GM23338 (cell line): ENCODE measurements around the gene TLX3. TPM values are rescaled to one million over a fixed set of nuclear protein-coding genes. Genes with fewer than 3 reads are reported as not detected.

Experiments
- ATAC-seq: fragments of 200-7000 bp; cut with Tn5 transposase; 3 replicates; pipeline ENCODE4 v1.9.1; 2020
- DNase-seq: peaks from one replicate; pipeline ENCODE4 v3.0.0-alpha.2; 2015; ENCODE audit warnings: low spot score
- H2AFZ ChIP-seq: fragments of 200-600 bp; sonication (generic); 2 replicates; pipeline ENCODE4 v1.8.0; 2016; ENCODE audit warnings: antibody characterized with exemption, mild to moderate bottlenecking, moderate library complexity
- H3F3A ChIP-seq: fragments of 200-600 bp; sonication (generic); replicated peaks from 2 replicates; pipeline ENCODE4 v1.8.0; 2017; ENCODE audit warnings: antibody characterized with exemption, mixed run types, low read depth
- H3K27ac ChIP-seq: fragments of 200-600 bp; sonication (generic); 2 replicates; pipeline ENCODE4 v1.6.1; 2016; ENCODE audit warnings: low read depth
- H3K27me3 ChIP-seq: fragments of 200-600 bp; sonication (generic); 2 replicates; pipeline ENCODE4 v1.8.0; 2016; ENCODE audit warnings: mild to moderate bottlenecking, mixed run types, moderate library complexity; ENCODE audit not compliant: insufficient read depth
- H3K36me3 ChIP-seq: fragments of 200-600 bp; sonication (generic); 2 replicates; pipeline ENCODE4 v1.8.0; 2016; ENCODE audit warnings: mild to moderate bottlenecking; ENCODE audit not compliant: insufficient read depth
- H3K4me1 ChIP-seq: fragments of 200-600 bp; sonication (generic); 2 replicates; pipeline ENCODE4 v1.8.0; 2016; ENCODE audit warnings: mild to moderate bottlenecking, moderate library complexity; ENCODE audit not compliant: insufficient read depth
- H3K4me2 ChIP-seq: fragments of 200-600 bp; sonication (generic); 2 replicates; pipeline ENCODE4 v1.7.1; 2017; ENCODE audit warnings: mixed run types
- H3K4me3 ChIP-seq: fragments of 200-600 bp; sonication (generic); 2 replicates; pipeline ENCODE4 v1.6.1; 2016; ENCODE audit warnings: mixed run types
- H3K79me2 ChIP-seq: fragments of 200-600 bp; sonication (generic); replicated peaks from 2 replicates; pipeline ENCODE4 v1.8.0; 2017; ENCODE audit warnings: mild to moderate bottlenecking; ENCODE audit not compliant: insufficient read depth
- H3K9me2 ChIP-seq: fragments of 200-600 bp; sonication (generic); 2 replicates; pipeline ENCODE4 v1.8.0; 2017; ENCODE audit not compliant: insufficient read depth
- H4K20me1 ChIP-seq: fragments of 200-600 bp; sonication (generic); replicated peaks from 2 replicates; pipeline ENCODE4 v1.8.0; 2017; ENCODE audit warnings: mild to moderate bottlenecking; ENCODE audit not compliant: insufficient read depth
- H3K27ac Mint-ChIP-seq: 2 replicates; pipeline ENCODE4 v1.8.0; 2020; ENCODE audit warnings: inconsistent platforms, mild to moderate bottlenecking, moderate library complexity, mixed read lengths
- H3K27me3 Mint-ChIP-seq: 3 replicates; pipeline ENCODE4 v1.8.0; 2022; ENCODE audit warnings: low read depth, mild to moderate bottlenecking, moderate library complexity, mixed read lengths, inconsistent platforms; ENCODE audit not compliant: insufficient read depth, poor library complexity
- H3K36me3 Mint-ChIP-seq: 3 replicates; pipeline ENCODE4 v1.8.0; 2021; ENCODE audit warnings: low read depth, mild to moderate bottlenecking, inconsistent platforms, moderate library complexity, mixed read lengths
- H3K4me1 Mint-ChIP-seq: 3 replicates; pipeline ENCODE4 v1.8.0; 2020; ENCODE audit warnings: mild to moderate bottlenecking, inconsistent platforms, mixed read lengths
- H3K4me3 Mint-ChIP-seq: 3 replicates; pipeline ENCODE4 v1.8.0; 2021; ENCODE audit warnings: moderate library complexity, mild to moderate bottlenecking, inconsistent platforms, mixed read lengths
- H3K9me3 Mint-ChIP-seq: 3 replicates; pipeline ENCODE4 v1.8.0; 2020; ENCODE audit warnings: moderate library complexity, mild to moderate bottlenecking, inconsistent platforms, mixed read lengths
- CREB1 ChIP-seq: fragments of 250-450 bp; sonication (Bioruptor Pico); IDR thresholded peaks from 2 replicates; pipeline ENCODE4 v1.5.0; 2020; ENCODE audit warnings: low read depth, mild to moderate bottlenecking, moderate library complexity
- CTCF ChIP-seq, 2 experiments: fragments of 200-600 bp in 1 of 2; sonication (generic) in 1 of 2; conservative IDR thresholded peaks; 2 replicates each; pipeline versions ENCODE4 v1.5.1 to v1.6.1; 2016 to 2017; ENCODE audit warnings: antibody characterized with exemption in 2 of 2, low read depth in 2 of 2, mild to moderate bottlenecking in 2 of 2, moderate library complexity in 1 of 2
- ETS1 ChIP-seq: IDR thresholded peaks from 2 replicates; pipeline ENCODE4 v1.6.1; 2016; ENCODE audit warnings: antibody characterized with exemption
- EZH2 ChIP-seq: fragments of 200-600 bp; sonication (generic); IDR thresholded peaks from one replicate; pipeline ENCODE4 v1.8.0; 2017; ENCODE audit warnings: antibody characterized with exemption, mild to moderate bottlenecking, low read depth; ENCODE audit not compliant: unreplicated experiment
- EZH2phosphoT487 ChIP-seq: fragments of 200-600 bp; sonication (generic); IDR thresholded peaks from one replicate; pipeline ENCODE4 v1.8.1; 2018; ENCODE audit warnings: antibody characterized with exemption; ENCODE audit not compliant: unreplicated experiment
- JUNB ChIP-seq: IDR thresholded peaks from one replicate; pipeline ENCODE4 v1.6.1; 2016; ENCODE audit warnings: antibody characterized with exemption; ENCODE audit not compliant: unreplicated experiment
- NANOG ChIP-seq: IDR thresholded peaks from 2 replicates; pipeline ENCODE4 v1.6.1; 2016; ENCODE audit warnings: antibody characterized with exemption, borderline replicate concordance
- POLR2AphosphoS5 ChIP-seq: IDR thresholded peaks from 2 replicates; pipeline ENCODE4 v1.6.1; 2016; ENCODE audit warnings: antibody characterized with exemption, low read depth
- STAT1 ChIP-seq: IDR thresholded peaks from one replicate; pipeline ENCODE4 v1.6.1; 2016; ENCODE audit warnings: antibody characterized with exemption; ENCODE audit not compliant: unreplicated experiment
- ZNF114 ChIP-seq: fragments of 250-450 bp; sonication (Bioruptor Pico); IDR thresholded peaks from 2 replicates; pipeline ENCODE4 v1.5.0; 2020; ENCODE audit warnings: mild to moderate bottlenecking, moderate library complexity
- ZNF331 ChIP-seq: fragments of 250-450 bp; sonication (Bioruptor Pico); IDR thresholded peaks from 2 replicates; pipeline ENCODE4 v1.5.0; 2020; ENCODE audit warnings: low read depth, mild to moderate bottlenecking, moderate library complexity
- polyA plus RNA-seq: library from polyadenylated mRNA; unstranded; fragments of >200 nt; fragmentation: Nextera tagmentation; extraction: Ambion mirVana; gene quantifications from 2 replicates; pipeline ENCODE4 v1.2.1, GENCODE V29; 2016
- total RNA-seq: library from RNA; depleted of rRNA; stranded (reverse); fragments of >200 nt; shearing (Covaris generic); gene quantifications from 2 replicates; pipeline ENCODE4 v1.2.3, GENCODE V29; 2014
- TF ChIP-seq, protein P1 (sequence below): fragments of 250-450 bp; sonication (Bioruptor Pico); IDR thresholded peaks from 2 replicates; pipeline ENCODE4 v1.5.0; 2020; ENCODE audit warnings: mild to moderate bottlenecking, moderate library complexity
- TF ChIP-seq, protein P2 (sequence below): IDR thresholded peaks from one replicate; pipeline ENCODE4 v1.6.1; 2018; ENCODE audit warnings: antibody characterized with exemption; ENCODE audit not compliant: unreplicated experiment

TLX3 gene
- total and polyA plus RNA-seq, 2 experiments from 2014 or later = 0.83 TPM; not detected in 1

GRCh38 chr5:171344936-171345608 lies 36.0 kb downstream of the TLX3 start:
- no peak for ATAC-seq
- no peak for TF ChIP-seq JUNB
- no peak for TF ChIP-seq CREB1
- TF ChIP-seq ETS1 = no peak
- TF ChIP-seq NANOG = no peak
- no peak for TF ChIP-seq STAT1
- no peak for TF ChIP-seq ZNF114 (CRISPR knock-in tag)
- TF ChIP-seq ZNF331 (CRISPR knock-in tag) = no peak
- no peak for TF ChIP-seq EZH2
- TF ChIP-seq, protein P1, sequence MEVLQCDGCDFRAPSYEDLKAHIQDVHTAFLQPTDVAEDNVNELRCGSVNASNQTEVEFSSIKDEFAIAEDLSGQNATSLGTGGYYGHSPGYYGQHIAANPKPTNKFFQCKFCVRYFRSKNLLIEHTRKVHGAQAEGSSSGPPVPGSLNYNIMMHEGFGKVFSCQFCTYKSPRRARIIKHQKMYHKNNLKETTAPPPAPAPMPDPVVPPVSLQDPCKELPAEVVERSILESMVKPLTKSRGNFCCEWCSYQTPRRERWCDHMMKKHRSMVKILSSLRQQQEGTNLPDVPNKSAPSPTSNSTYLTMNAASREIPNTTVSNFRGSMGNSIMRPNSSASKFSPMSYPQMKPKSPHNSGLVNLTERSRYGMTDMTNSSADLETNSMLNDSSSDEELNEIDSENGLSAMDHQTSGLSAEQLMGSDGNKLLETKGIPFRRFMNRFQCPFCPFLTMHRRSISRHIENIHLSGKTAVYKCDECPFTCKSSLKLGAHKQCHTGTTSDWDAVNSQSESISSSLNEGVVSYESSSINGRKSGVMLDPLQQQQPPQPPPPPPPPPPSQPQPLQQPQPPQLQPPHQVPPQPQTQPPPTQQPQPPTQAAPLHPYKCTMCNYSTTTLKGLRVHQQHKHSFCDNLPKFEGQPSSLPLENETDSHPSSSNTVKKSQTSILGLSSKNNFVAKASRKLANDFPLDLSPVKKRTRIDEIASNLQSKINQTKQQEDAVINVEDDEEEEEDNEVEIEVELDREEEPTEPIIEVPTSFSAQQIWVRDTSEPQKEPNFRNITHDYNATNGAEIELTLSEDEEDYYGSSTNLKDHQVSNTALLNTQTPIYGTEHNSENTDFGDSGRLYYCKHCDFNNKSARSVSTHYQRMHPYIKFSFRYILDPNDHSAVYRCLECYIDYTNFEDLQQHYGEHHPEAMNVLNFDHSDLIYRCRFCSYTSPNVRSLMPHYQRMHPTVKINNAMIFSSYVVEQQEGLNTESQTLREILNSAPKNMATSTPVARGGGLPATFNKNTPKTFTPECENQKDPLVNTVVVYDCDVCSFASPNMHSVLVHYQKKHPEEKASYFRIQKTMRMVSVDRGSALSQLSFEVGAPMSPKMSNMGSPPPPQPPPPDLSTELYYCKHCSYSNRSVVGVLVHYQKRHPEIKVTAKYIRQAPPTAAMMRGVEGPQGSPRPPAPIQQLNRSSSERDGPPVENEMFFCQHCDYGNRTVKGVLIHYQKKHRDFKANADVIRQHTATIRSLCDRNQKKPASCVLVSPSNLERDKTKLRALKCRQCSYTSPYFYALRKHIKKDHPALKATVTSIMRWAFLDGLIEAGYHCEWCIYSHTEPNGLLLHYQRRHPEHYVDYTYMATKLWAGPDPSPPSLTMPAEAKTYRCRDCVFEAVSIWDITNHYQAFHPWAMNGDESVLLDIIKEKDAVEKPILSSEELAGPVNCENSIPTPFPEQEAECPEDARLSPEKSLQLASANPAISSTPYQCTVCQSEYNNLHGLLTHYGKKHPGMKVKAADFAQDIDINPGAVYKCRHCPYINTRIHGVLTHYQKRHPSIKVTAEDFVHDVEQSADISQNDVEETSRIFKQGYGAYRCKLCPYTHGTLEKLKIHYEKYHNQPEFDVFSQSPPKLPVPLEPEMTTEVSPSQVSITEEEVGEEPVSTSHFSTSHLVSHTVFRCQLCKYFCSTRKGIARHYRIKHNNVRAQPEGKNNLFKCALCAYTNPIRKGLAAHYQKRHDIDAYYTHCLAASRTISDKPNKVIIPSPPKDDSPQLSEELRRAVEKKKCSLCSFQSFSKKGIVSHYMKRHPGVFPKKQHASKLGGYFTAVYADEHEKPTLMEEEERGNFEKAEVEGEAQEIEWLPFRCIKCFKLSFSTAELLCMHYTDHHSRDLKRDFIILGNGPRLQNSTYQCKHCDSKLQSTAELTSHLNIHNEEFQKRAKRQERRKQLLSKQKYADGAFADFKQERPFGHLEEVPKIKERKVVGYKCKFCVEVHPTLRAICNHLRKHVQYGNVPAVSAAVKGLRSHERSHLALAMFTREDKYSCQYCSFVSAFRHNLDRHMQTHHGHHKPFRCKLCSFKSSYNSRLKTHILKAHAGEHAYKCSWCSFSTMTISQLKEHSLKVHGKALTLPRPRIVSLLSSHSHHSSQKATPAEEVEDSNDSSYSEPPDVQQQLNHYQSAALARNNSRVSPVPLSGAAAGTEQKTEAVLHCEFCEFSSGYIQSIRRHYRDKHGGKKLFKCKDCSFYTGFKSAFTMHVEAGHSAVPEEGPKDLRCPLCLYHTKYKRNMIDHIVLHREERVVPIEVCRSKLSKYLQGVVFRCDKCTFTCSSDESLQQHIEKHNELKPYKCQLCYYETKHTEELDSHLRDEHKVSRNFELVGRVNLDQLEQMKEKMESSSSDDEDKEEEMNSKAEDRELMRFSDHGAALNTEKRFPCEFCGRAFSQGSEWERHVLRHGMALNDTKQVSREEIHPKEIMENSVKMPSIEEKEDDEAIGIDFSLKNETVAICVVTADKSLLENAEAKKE (CRISPR knock-in tag) = no peak
- no peak for TF ChIP-seq CTCF (conservative IDR thresholded peaks at IDR 0.05; ENCODE audit: low read depth in 2 of 2)
- no peak for TF ChIP-seq EZH2phosphoT487
- TF ChIP-seq, protein P2, sequence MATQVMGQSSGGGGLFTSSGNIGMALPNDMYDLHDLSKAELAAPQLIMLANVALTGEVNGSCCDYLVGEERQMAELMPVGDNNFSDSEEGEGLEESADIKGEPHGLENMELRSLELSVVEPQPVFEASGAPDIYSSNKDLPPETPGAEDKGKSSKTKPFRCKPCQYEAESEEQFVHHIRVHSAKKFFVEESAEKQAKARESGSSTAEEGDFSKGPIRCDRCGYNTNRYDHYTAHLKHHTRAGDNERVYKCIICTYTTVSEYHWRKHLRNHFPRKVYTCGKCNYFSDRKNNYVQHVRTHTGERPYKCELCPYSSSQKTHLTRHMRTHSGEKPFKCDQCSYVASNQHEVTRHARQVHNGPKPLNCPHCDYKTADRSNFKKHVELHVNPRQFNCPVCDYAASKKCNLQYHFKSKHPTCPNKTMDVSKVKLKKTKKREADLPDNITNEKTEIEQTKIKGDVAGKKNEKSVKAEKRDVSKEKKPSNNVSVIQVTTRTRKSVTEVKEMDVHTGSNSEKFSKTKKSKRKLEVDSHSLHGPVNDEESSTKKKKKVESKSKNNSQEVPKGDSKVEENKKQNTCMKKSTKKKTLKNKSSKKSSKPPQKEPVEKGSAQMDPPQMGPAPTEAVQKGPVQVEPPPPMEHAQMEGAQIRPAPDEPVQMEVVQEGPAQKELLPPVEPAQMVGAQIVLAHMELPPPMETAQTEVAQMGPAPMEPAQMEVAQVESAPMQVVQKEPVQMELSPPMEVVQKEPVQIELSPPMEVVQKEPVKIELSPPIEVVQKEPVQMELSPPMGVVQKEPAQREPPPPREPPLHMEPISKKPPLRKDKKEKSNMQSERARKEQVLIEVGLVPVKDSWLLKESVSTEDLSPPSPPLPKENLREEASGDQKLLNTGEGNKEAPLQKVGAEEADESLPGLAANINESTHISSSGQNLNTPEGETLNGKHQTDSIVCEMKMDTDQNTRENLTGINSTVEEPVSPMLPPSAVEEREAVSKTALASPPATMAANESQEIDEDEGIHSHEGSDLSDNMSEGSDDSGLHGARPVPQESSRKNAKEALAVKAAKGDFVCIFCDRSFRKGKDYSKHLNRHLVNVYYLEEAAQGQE = no peak
- no peak for TF ChIP-seq POLR2AphosphoS5
- no peaks in the 10 kb centered on the region for H3K36me3 ChIP-seq
- H2AFZ ChIP-seq = no peak overlapping the region
- no peaks in the 10 kb centered on the region for H3K79me2 ChIP-seq
- H3K4me3 Mint-ChIP-seq = no peak overlapping the region
- peaks cover 9% of the 10 kb centered on the region for H3K27me3 Mint-ChIP-seq
- DNase-seq = no peak
- H3K4me1 ChIP-seq = no peaks in the 10 kb centered on the region
- H3K27ac ChIP-seq = no peak overlapping the region
- H3F3A ChIP-seq = no peaks in the 10 kb centered on the region
- H3K4me1 Mint-ChIP-seq = no peaks in the 10 kb centered on the region
- no peaks in the 10 kb centered on the region for H3K36me3 Mint-ChIP-seq
- no peak overlapping the region for H3K4me2 ChIP-seq
- H3K9me3 Mint-ChIP-seq = no peaks in the 10 kb centered on the region; the same call in 2 of the 3 replicates
- H4K20me1 ChIP-seq = no peaks in the 10 kb centered on the region
- no peak overlapping the region for H3K4me3 ChIP-seq
- H3K9me2 ChIP-seq = no peaks in the 10 kb centered on the region
- H3K27ac Mint-ChIP-seq = no peak overlapping the region
- H3K27me3 ChIP-seq = no peaks in the 10 kb centered on the region
